Ascending aorta (tissue), 2 donors: ENCODE results near the gene KPNA6. TPM values are rescaled to one million over a fixed set of nuclear protein-coding genes. Genes with fewer than 3 reads are reported as not detected.

Experiments used
- DNase-seq, 2 donors: peaks; one replicate each; pipeline ENCODE4 v3.0.0-alpha.2; 2019; ENCODE audit warnings: low spot score in 2 of 2
- H3K27ac ChIP-seq, 2 donors: fragments of 200-600 bp; sonication (generic); one replicate each; pipeline ENCODE4 v1.5.1; 2016 to 2017; ENCODE audit warnings: mild to moderate bottlenecking in 1 of 2
- H3K27me3 ChIP-seq: fragments of 200-600 bp; sonication (generic); one replicate; pipeline ENCODE4 v1.5.1; 2017
- H3K36me3 ChIP-seq, 2 donors: fragments of 200-600 bp; sonication (generic); one replicate each; pipeline ENCODE4 v1.5.1; 2016
- H3K4me1 ChIP-seq, 2 donors: fragments of 200-600 bp; sonication (generic); one replicate each; pipeline ENCODE4 v1.5.1; 2016 to 2017; ENCODE audit warnings: mild to moderate bottlenecking in 1 of 2
- H3K4me3 ChIP-seq, 2 donors: fragments of 200-600 bp; sonication (generic); one replicate each; pipeline ENCODE4 v1.5.1; 2016 to 2017; ENCODE audit warnings: mild to moderate bottlenecking in 1 of 2
- H3K9me3 ChIP-seq, 2 donors: fragments of 200-600 bp; sonication (generic); one replicate each; pipeline ENCODE4 v1.5.1; 2016
- intact Hi-C: fragments of 100-400 bp; cut with DNase I; formaldehyde crosslinking; loops from one replicate; pipeline ENCODE4 v1.15.1; 2023
- total RNA-seq: library from RNA; depleted of rRNA; stranded (reverse); fragments of >200 nt; gene quantifications from one replicate; pipeline ENCODE4 v1.1.0, GENCODE V29; 2016
- TF ChIP-seq, protein P1 (sequence below), 3 experiments: fragments of 200-600 bp in 2 of 3; fragments of 450-650 bp in 1 of 3; sonication (generic) in 2 of 3; IDR thresholded peaks; one replicate each; pipeline ENCODE4 v1.5.1; 2016 to 2019; ENCODE audit warnings: antibody characterized with exemption in 3 of 3, mild to moderate bottlenecking in 1 of 3, moderate library complexity in 1 of 3

The KPNA6 gene
- total RNA-seq, 1 donor from 2014 or later = 26.1 TPM

DNA sequence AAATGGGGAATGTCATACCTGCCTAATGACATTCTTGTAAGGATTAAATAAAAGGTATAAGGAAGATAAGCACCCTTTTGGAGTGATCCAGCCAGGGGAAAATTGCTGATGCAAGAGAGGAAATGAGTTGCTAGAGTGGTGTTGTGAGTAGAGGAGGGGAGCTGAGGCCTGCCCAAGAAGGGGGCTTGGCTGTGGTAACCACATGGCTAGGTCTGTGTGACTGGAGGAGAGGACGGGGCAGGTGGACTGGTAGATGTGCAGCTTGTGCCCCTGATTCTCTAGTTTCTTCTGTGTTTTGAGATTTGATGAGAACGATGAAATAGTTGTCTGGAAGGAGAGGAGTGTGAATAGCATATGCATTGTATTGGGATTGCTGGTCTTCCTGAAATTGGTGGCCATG lies 78.2 kb downstream of the KPNA6 start:
- H3K27me3 ChIP-seq = no peaks in the 10 kb centered on the region
- peaks cover 71 to 84% of the 10 kb centered on the region in 2 donors for H3K36me3 ChIP-seq
- H3K4me1 ChIP-seq = peaks cover 17 to 22% of the 10 kb centered on the region in 2 donors
- no peaks in the 10 kb centered on the region for H3K9me3 ChIP-seq
- H3K27ac ChIP-seq = no peak overlapping the region
- TF ChIP-seq, protein P1, sequence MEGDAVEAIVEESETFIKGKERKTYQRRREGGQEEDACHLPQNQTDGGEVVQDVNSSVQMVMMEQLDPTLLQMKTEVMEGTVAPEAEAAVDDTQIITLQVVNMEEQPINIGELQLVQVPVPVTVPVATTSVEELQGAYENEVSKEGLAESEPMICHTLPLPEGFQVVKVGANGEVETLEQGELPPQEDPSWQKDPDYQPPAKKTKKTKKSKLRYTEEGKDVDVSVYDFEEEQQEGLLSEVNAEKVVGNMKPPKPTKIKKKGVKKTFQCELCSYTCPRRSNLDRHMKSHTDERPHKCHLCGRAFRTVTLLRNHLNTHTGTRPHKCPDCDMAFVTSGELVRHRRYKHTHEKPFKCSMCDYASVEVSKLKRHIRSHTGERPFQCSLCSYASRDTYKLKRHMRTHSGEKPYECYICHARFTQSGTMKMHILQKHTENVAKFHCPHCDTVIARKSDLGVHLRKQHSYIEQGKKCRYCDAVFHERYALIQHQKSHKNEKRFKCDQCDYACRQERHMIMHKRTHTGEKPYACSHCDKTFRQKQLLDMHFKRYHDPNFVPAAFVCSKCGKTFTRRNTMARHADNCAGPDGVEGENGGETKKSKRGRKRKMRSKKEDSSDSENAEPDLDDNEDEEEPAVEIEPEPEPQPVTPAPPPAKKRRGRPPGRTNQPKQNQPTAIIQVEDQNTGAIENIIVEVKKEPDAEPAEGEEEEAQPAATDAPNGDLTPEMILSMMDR (IDR thresholded peaks at IDR 0.05) = no peak
- no peak for DNase-seq
- no peak overlapping the region for H3K4me3 ChIP-seq
- intact Hi-C loops = no loop called here

DNA sequence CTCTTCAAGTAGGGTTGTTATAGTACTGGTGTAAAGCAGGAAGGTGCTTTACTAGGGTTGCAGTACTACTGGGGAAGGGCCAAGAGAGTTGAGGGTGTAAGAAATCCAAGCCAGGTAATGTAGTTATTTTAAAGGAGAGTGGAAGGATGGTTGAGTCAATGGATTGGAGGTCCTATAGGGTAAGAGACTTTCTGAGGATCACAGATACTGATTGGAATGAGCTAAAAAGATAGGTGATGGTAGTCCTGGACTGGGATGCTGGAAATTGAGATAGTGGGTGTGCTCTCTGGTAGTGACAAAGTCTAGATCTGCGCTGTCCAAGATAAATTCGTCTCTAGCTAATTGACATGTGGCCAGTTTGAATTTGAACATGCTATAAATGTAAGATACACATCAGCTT lies 78.6 kb downstream of the KPNA6 start:
- TF ChIP-seq, protein P1 (IDR thresholded peaks at IDR 0.05) = no peak
- Histone ChIP-seq H3K27ac (no peak overlapping the region), H3K36me3 (peaks cover 74 to 86% of the 10 kb centered on the region in 2 donors), H3K4me3 (no peak overlapping the region), H3K27me3 (no peaks in the 10 kb centered on the region), H3K9me3 (no peaks in the 10 kb centered on the region), H3K4me1 (peaks cover 13 to 18% of the 10 kb centered on the region in 2 donors)
- intact Hi-C loops = no loop called here
- no peak for DNase-seq

DNA sequence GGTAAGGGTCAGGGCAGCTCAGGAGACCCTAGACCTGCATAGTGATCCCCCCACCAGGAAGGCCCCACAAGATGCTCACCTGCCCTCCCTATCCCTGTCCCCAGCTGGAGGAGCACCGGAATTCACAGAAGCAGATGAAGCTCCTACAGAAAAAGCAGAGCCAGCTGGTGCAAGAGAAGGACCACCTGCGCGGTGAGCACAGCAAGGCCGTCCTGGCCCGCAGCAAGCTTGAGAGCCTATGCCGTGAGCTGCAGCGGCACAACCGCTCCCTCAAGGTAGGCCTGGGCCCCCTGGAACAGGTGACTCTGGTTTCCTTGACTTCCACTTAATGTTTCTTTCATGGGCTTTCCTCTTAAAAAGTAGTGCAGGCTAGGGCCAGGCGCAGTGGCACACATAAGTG lies 80.0 kb downstream of the KPNA6 start:
- Histone ChIP-seq H3K27me3 (no peaks in the 10 kb centered on the region), H3K9me3 (no peaks in the 10 kb centered on the region), H3K4me3 (no peak overlapping the region), H3K27ac (no peak overlapping the region), H3K36me3 (peaks cover 84 to 86% of the 10 kb centered on the region in 2 donors), H3K4me1 (peaks cover 4 to 9% of the 10 kb centered on the region in 2 donors)
- intact Hi-C loops = no loop called here
- DNase-seq = no peak
- TF ChIP-seq, protein P1 (IDR thresholded peaks at IDR 0.05) = no peak

DNA sequence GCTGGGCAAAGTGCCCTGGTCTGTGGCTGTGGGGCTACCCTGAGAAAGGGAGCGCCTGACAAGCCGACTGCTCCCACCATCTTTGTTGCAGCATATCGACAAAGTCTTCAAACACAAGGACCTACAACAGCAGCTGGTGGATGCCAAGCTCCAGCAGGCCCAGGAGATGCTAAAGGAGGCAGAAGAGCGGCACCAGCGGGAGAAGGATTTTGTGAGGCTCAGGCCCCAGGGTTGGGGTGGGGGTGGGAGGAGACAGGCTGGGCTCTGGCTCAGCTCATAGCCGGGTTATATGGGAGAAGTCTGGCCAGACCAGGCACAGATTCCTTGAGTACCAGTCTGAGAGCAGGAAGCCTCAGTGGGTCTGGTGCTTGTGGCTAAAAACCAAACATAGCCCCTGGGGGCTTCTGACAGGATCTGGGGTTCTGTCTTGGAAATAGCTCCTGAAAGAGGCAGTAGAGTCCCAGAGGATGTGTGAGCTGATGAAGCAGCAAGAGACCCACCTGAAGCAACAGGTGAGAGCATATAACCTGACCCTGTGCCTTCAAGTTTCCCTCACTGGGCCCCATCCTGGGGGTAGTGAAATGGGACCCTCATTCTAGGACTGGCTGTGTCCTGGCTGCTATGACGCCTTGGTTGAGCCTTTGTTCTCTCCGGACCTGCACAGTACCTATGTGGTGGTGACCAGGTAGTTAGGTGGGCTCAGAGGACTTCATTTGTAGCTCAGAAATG lies 84.5 kb downstream of the KPNA6 start:
- DNase-seq = no peak
- H3K27ac ChIP-seq = no peak overlapping the region
- H3K27me3 ChIP-seq = no peaks in the 10 kb centered on the region
- H3K9me3 ChIP-seq = no peaks in the 10 kb centered on the region
- intact Hi-C loops = no loop called here
- TF ChIP-seq, protein P1 (IDR thresholded peaks at IDR 0.05) = no peak
- H3K4me1 ChIP-seq = no peaks in the 10 kb centered on the region
- no peak overlapping the region for H3K4me3 ChIP-seq
- H3K36me3 ChIP-seq = peaks cover 94 to 100% of the 10 kb centered on the region in 2 donors

DNA sequence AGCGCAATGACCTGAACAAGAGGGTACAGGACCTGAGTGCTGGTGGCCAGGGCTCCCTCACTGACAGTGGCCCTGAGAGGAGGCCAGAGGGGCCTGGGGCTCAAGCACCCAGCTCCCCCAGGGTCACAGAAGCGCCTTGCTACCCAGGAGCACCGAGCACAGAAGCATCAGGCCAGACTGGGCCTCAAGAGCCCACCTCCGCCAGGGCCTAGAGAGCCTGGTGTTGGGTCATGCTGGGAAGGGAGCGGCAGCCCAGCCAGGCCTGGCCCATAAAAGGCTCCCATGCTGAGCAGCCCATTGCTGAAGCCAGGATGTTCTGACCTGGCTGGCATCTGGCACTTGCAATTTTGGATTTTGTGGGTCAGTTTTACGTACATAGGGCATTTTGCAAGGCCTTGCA lies 87.1 kb downstream of the KPNA6 start:
- Histone ChIP-seq H3K27ac (no peak overlapping the region), H3K4me3 (no peak overlapping the region), H3K9me3 (no peaks in the 10 kb centered on the region), H3K36me3 (peaks cover 68 to 86% of the 10 kb centered on the region in 2 donors), H3K27me3 (no peaks in the 10 kb centered on the region), H3K4me1 (peaks cover 6 to 9% of the 10 kb centered on the region in 2 donors)
- TF ChIP-seq, protein P1 (IDR thresholded peaks at IDR 0.05) = no peak
- intact Hi-C loops = no loop called here
- DNase-seq = no peak
